Right renal cortex interstitium (tissue), 3 donors: Measurements from ENCODE around the gene SLC12A1. TPM values are rescaled to one million over a fixed set of nuclear protein-coding genes. Genes with fewer than 3 reads are reported as not detected.
A peak's percentile ranks its signal among the peaks of the same experiment; 100 is the strongest.

Experiments
- DNase-seq, 3 donors: peaks; one replicate each; pipeline ENCODE4 v3.0.0-alpha.2; 2013; ENCODE audit warnings: low read depth in 3 of 3, low spot score in 2 of 3
- polyA plus RNA-seq, 3 donors: library from polyadenylated mRNA; unstranded; fragments of 120-200 nt; gene quantifications; one replicate each; pipeline ENCODE4 v1.2.1, GENCODE V29; 2013; ENCODE audit not compliant: insufficient read length in 3 of 3

The SLC12A1 gene
- polyA plus RNA-seq, 3 donors, result 418 to 735 (median 462) TPM

DNA sequence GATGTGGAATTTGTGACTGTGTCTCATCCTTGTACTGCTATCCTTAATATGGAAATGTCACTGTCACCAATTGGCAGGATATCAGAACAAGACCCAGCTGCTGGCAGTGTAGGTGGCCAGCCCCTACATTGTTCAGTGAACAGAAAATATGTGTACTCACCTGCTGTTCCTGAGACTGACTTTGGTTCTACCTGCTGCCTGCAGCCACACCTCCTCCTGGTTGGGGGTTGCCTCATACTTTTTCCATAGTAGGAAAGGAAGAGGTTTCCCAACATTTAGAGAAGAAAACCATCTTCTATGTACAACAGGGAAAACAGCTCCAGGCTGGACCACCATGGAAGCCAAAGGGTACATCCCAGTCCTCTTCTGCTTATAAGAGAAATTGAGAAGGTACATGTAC, 35.9 kb downstream of the SLC12A1 start:
- no peak for DNase-seq

- DNase-seq, result no peak
Observed at GRCh38 chr15:48242535-48242934, 36.4 kb downstream of the SLC12A1 start.

DNA sequence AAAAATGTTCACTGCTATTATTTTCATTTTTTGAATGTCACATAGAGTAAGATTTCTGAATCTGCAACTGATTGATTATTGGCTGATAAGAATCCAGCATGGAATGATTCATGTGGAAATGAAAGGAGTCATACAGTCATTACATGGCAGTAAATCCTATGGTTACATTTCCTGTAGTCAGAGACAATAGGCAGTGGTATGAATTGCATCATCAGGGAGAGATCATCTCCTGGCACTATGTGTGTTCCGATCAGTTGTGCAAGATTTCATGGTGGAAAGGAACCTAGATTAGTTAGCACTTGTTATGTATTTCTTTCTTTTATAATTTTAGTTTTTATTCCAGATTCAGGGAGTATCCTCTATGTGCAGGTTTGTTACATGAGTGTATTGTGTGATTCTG, 38.8 kb downstream of the SLC12A1 start:
- no peak for DNase-seq

DNA sequence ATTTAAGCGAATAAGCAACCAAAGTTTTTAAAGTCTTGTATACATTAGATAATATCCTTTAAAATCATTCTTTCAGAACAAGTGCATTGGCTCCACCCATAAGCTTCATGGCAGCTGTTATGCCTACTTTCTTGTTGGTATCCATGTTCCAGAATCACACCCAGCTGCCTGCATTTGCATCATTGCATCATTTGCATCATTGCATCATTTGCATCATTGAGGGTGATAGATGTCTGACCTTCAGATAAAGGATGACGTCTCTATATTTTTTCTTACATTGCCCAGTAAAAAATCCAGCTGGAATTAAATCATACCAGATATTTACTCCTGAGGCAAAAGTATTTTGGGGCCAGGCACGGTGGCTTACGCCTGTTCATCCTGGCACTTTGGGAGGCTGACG, 42.3 kb downstream of the SLC12A1 start:
- no peak for DNase-seq

DNA sequence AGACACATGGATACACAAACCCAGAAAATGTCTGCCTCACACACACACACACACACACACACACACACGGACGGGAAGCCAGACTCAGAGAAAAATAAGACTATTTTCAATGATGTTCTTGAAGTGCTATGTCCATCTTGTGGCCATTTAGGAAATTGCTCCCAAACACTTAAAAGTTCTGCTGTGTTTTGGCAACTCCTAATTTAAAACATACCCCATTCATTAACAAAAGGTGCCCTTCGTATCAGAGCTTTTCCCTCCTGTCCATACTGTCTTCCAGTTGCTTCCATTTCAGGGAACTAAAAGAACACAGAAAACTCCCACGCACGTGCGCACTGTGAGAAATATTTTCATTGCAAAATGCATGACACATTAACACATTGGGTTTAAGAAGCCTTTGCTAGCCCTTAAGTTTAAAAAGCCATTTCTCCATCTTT, 44.6 kb downstream of the SLC12A1 start:
- peak; percentile 29 to 57 (median 57) for DNase-seq

- no peak for DNase-seq
Observed at GRCh38 chr15:48253172-48253571, 47.1 kb downstream of the SLC12A1 start.

GRCh38 chr15:48265135-48265534, 59.0 kb downstream of the SLC12A1 start:
- no peak for DNase-seq

DNA sequence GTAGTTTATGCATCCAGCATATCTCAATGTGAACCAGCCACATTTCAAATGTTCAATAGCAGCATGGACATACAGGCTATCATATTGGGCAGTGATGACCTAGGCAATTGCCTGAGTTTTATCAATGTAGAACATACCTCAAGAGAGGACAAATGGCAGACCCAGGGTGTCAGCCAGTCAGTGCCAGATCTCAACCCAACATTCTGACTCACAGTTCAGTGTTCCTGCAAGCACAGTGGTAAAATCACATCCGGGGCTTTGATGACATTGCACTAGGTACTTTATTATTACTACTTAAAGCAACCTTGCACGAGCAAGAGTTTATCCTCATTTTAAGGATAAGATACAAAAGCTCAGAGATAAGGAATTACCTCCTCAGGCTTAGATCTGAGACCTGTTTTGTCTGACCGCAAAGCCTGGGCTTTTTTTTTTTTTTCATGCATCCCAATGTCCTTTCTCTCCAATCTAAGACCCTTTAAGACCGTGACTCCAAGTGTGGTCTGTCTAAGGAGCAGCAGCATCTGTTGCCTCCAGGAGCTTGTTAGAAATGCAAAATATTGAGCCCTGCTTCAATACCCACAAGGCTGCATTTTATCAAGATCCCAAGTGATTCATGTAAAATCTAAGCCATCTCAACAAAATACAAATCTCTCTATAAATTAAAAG, 60.1 kb downstream of the SLC12A1 start:
- no peak for DNase-seq

DNA sequence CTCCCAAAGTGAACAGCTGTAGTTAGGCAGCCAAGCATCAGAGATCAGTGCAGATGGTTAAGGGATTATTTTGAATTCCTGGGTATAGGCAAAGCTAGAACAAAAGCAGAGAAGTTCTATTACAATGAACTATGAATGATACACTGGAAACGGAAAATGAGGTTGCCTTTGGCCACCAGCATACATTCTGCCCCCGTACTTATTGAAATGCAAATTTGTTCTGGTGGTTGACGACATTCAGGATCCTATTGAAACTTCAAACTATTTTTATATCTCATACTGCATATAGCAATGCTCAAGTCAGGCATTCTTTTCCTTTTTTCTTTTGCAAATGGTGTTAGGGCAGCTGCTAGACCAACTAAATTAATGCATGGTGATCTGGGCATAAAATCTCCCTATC, 61.7 kb downstream of the SLC12A1 start:
- DNase-seq, result no peak

GRCh38 chr15:48273049-48273448, 66.9 kb downstream of the SLC12A1 start:
- no peak for DNase-seq

- DNase-seq, result no peak
Observed at GRCh38 chr15:48278666-48279065, 72.6 kb downstream of the SLC12A1 start.

- DNase-seq, result no peak
Observed at GRCh38 chr15:48279608-48280007, 73.5 kb downstream of the SLC12A1 start.

- no peak for DNase-seq
Observed at GRCh38 chr15:48281674-48282073, 75.6 kb downstream of the SLC12A1 start.

GRCh38 chr15:48282216-48282615, 76.1 kb downstream of the SLC12A1 start:
- no peak for DNase-seq

- DNase-seq, result no peak
Observed at GRCh38 chr15:48283396-48284145, 77.5 kb downstream of the SLC12A1 start.

- peak; percentile 75 to 85 (median 82) for DNase-seq
Observed at GRCh38 chr15:48285329-48286214, 79.5 kb downstream of the SLC12A1 start.

GRCh38 chr15:48289628-48290027, 83.5 kb downstream of the SLC12A1 start:
- no peak for DNase-seq

DNA sequence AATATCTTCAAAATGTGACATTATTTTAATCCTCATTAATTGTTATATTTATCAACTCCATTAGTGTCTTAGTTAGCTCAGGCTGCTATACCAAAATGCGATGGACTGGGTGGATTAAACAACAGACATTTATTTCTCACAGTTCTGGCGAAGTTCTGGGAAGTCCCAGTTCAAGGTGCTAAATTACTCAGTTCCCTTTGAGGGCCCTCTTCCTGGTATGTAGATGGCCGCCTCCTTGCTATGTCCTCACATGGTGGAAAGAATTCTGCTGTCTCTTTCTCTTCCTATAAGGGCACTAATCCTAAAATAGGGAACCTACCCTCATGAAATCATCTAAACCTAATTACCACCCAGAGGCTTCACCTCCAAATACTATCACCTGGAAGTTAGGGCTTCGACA, 86.4 kb downstream of the SLC12A1 start:
- no peak for DNase-seq

DNA sequence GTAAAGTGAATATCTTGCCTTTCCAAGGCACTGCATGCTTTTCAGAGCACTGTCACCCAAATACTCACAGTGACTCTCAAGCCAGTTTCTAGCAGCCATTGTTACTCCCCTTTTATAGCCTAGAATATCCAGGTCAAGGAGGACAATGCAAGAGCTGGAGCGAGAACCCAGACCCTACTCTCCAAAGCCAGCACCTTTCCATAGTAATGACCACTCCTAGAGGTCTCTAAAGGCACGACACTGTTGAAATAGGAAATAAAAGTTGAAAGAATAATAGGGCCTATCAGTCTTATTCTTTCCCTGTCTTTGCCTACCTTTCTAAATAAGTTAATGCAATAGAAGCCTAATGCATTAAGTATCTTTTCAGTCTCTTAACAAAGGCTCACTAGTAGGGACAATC, 91.6 kb downstream of the SLC12A1 start:
- no peak for DNase-seq

DNA sequence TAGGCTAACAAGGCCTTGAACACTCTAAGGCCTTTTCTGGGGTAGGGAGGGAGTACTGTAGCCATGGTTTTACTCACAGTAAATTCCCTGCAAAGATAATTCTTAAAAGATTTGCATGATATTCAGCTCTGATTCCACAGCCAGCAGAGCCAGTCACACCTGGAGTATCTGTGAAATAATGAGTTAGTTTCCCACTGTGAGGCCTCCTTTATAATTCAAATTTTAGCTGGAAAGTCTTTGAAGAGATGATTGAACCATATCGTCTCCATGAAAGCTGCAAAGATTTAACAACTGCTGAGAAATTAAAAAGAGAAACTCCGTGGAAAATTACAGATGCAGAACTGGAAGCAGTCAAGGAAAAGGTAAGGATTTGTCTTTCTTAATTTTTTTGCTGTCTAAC, 92.8 kb downstream of the SLC12A1 start:
- no peak for DNase-seq

DNA sequence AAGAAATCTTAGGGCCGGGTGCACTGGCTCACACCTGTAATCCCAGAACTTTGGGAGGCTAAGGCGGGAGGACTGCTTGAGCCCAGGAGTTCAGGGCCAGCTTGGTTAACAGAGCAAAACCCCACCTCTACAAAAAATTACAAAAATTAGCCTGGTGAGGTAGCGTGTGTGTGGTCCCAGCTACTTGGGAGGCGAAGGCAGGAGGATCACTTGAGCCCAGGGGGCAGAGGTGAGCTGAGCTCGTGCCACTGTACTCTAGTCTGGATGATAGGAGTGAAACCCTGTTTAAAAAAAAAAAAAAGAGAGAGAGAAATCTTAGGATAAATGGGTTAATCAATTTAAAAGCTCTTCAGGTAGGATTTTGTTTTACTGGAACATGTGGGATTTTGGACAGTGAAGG, 93.9 kb downstream of the SLC12A1 start:
- DNase-seq, result no peak
